Transverse colon (tissue), 4 donors: ENCODE results near the gene RALGPS2. TPM values are rescaled to one million over a fixed set of nuclear protein-coding genes. Genes with fewer than 3 reads are reported as not detected.

Experiments
- DNase-seq: peaks from one replicate; pipeline ENCODE4 v3.0.0-alpha.2; 2019
- H3K27ac ChIP-seq, 4 donors: fragments of 200-600 bp; sonication (generic); 2 replicates each; pipeline ENCODE4 v1.5.1; 2016 to 2018; ENCODE audit warnings: inconsistent platforms in 4 of 4
- H3K27me3 ChIP-seq: fragments of 200-600 bp; sonication (generic); 2 replicates; pipeline ENCODE4 v1.5.1; 2017; ENCODE audit warnings: inconsistent platforms
- H3K36me3 ChIP-seq, 4 donors: fragments of 200-600 bp; sonication (generic); 2 replicates each; pipeline ENCODE4 v1.5.1; 2017 to 2019; ENCODE audit warnings: inconsistent platforms in 4 of 4
- H3K4me1 ChIP-seq, 4 donors: fragments of 200-600 bp; sonication (generic); 2 replicates each; pipeline ENCODE4 v1.5.1; 2017 to 2020; ENCODE audit warnings: inconsistent platforms in 4 of 4
- H3K4me3 ChIP-seq, 4 donors: fragments of 200-600 bp; sonication (generic); 1 replicate in 1 of 4; 2 replicates in 3 of 4; pipeline versions ENCODE4 v1.5.1 to v1.6.1; 2017 to 2019; ENCODE audit warnings: inconsistent platforms in 4 of 4
- H3K9me3 ChIP-seq, 2 donors: fragments of 200-600 bp; sonication (generic); 2 replicates each; pipeline ENCODE4 v1.5.1; 2017 to 2019; ENCODE audit warnings: inconsistent platforms in 2 of 2
- CTCF ChIP-seq, 5 experiments: fragments of 200-600 bp in 3 of 5; fragments of 450-650 bp in 2 of 5; sonication (generic) in 3 of 5; IDR thresholded peaks; 1 replicate in 2 of 5; 2 replicates in 3 of 5; pipeline ENCODE4 v1.5.1; 2016 to 2017; ENCODE audit warnings: antibody characterized with exemption in 5 of 5, inconsistent platforms in 3 of 5, mild to moderate bottlenecking in 2 of 5, moderate library complexity in 1 of 5
- EP300 ChIP-seq: sonication (generic); formaldehyde crosslinking; IDR thresholded peaks from one replicate; pipeline ENCODE4 v1.6.1; 2017; ENCODE audit warnings: antibody characterized with exemption, low read depth
- POLR2A ChIP-seq: fragments of 450-650 bp; IDR thresholded peaks from one replicate; pipeline ENCODE4 v1.6.1; 2016; ENCODE audit warnings: antibody characterized with exemption, mild to moderate bottlenecking, moderate library complexity
- POLR2AphosphoS5 ChIP-seq, 3 donors: sonication (generic); formaldehyde crosslinking; IDR thresholded peaks; one replicate each; pipeline ENCODE4 v1.6.1; 2016; ENCODE audit warnings: antibody characterized with exemption in 3 of 3
- WGBS, 2 donors: methylation state at CpG; one replicate each; pipeline ENCODE4 v1.1.5; 2018; ENCODE audit warnings: low coverage in 1 of 2; 5-methylcytosine and 5-hydroxymethylcytosine counted together
- in situ Hi-C, 4 donors: fragments of 200-750 bp; cut with MboI; loops; one replicate each; pipeline versions ENCODE4 v1.15.0 to v1.15.1; 2017; ENCODE audit warnings: low sequenced_read_pairs in 3 of 4, low pct_ligation_motif_present in 1 of 4, low pct_unique_long_range_greater_than_20kb in 1 of 4
- intact Hi-C: fragments of 100-400 bp; cut with DNase I; formaldehyde crosslinking; loops from one replicate; pipeline ENCODE4 v1.15.1; 2023; ENCODE audit warnings: low total_unique reads
- total RNA-seq, 4 donors: library from RNA; depleted of rRNA; stranded (reverse); fragments of >200 nt; gene quantifications; one replicate each; pipeline ENCODE4 v1.1.0, GENCODE V29; 2016

RALGPS2 gene
- total RNA-seq, 4 donors from 2014 or later, result 21.5 to 50.8 (median 34.0) TPM

GRCh38 chr1:178937695-178938094 lies 212.7 kb downstream of the RALGPS2 start:
- TF ChIP-seq POLR2A (no peak), CTCF (IDR thresholded peaks at IDR 0.05) (no peak)
- Histone ChIP-seq H3K27ac (peak overlapping the region; percentile 79 to 89 (median 86)), H3K4me1 (peaks cover 27 to 51% (median 32%) of the 10 kb centered on the region in 4 donors), H3K36me3 (no peaks in the 10 kb centered on the region), H3K4me3 (no peak overlapping the region), H3K9me3 (no peaks in the 10 kb centered on the region), H3K27me3 (no peaks in the 10 kb centered on the region)
- 51 to 64% methylated on average over 5 of the region's 5 CpGs for whole genome bisulfite sequencing, 2 donors
- intact Hi-C loops (no loop called here), in situ Hi-C loops (no loop called here)
- no peak for DNase-seq

- no peaks in the 10 kb centered on the region for H3K9me3 ChIP-seq
- no peak for TF ChIP-seq POLR2AphosphoS5 (IDR thresholded peaks at IDR 0.05)
- TF ChIP-seq EP300, result no peak
- no peak for TF ChIP-seq CTCF (IDR thresholded peaks at IDR 0.05)
- no peak for TF ChIP-seq POLR2A
- intact Hi-C loops (no loop called here), in situ Hi-C loops (no loop called here)
- no peaks in the 10 kb centered on the region for H3K36me3 ChIP-seq
- WGBS, 2 donors, result 70 to 71% methylated on average over 5 to 11 of the region's 11 CpGs
- DNase-seq, result no peak
- H3K4me3 ChIP-seq, result no peak overlapping the region
- no peaks in the 10 kb centered on the region for H3K27me3 ChIP-seq
- H3K27ac ChIP-seq, result peak overlapping the region; percentile 79 to 89 (median 86)
- H3K4me1 ChIP-seq, result peaks cover 24 to 45% (median 32%) of the 10 kb centered on the region in 4 donors
These were observed 213.3 kb downstream of the RALGPS2 start for GRCh38 chr1:178938101-178938958.

- in situ Hi-C loops (no loop called here), intact Hi-C loops (no loop called here)
- Histone ChIP-seq H3K4me3 (no peak overlapping the region), H3K4me1 (peaks cover 18 to 38% (median 26%) of the 10 kb centered on the region in 4 donors), H3K36me3 (no peaks in the 10 kb centered on the region), H3K27me3 (no peaks in the 10 kb centered on the region), H3K9me3 (no peaks in the 10 kb centered on the region), H3K27ac (peak overlapping the region; percentile 79 to 89 (median 86))
- 20 to 63% methylated on average over 1 to 10 of the region's 10 CpGs for WGBS, 2 donors
- TF ChIP-seq POLR2AphosphoS5 (IDR thresholded peaks at IDR 0.05) (peak; percentile 61 to 77 (median 71)), EP300 (peak; percentile 43), POLR2A (no peak), CTCF (IDR thresholded peaks at IDR 0.05) (no peak)
- peak; percentile 57 for DNase-seq
These were observed 213.9 kb downstream of the RALGPS2 start for GRCh38 chr1:178938959-178939317.

GRCh38 chr1:178939338-178940067 lies 214.5 kb downstream of the RALGPS2 start:
- Histone ChIP-seq H3K9me3 (no peaks in the 10 kb centered on the region), H3K27ac (peak overlapping the region; percentile 79 to 89 (median 86)), H3K4me1 (peaks cover 17 to 33% (median 22%) of the 10 kb centered on the region in 4 donors), H3K4me3 (no peak overlapping the region), H3K36me3 (no peaks in the 10 kb centered on the region), H3K27me3 (no peaks in the 10 kb centered on the region)
- intact Hi-C loops, result no loop called here
- DNase-seq, result no peak
- in situ Hi-C loops, result no loop called here
- 58 to 68% methylated on average over 12 to 15 of the region's 15 CpGs for WGBS, 2 donors
- TF ChIP-seq POLR2A (no peak), POLR2AphosphoS5 (IDR thresholded peaks at IDR 0.05) (no peak), EP300 (no peak), CTCF (IDR thresholded peaks at IDR 0.05) (no peak)
